IPS-15b (cell line): ENCODE data around the gene ROBO3.

Source experiments
- H3K27me3 ChIP-seq: one replicate; pipeline ENCODE4 v1.6.1; 2013; ENCODE audit warnings: low read length; ENCODE audit not compliant: control insufficient read depth, insufficient read depth
- H3K36me3 ChIP-seq: one replicate; pipeline ENCODE4 v1.6.1; 2013; ENCODE audit warnings: low read length; ENCODE audit not compliant: control insufficient read depth, insufficient read depth
- H3K4me1 ChIP-seq: one replicate; pipeline ENCODE4 v1.6.1; 2013; ENCODE audit warnings: mild to moderate bottlenecking, low read length; ENCODE audit not compliant: control insufficient read depth, insufficient read depth
- H3K4me3 ChIP-seq: one replicate; pipeline ENCODE4 v1.5.1; 2013; ENCODE audit warnings: low read depth, low read length
- H3K9ac ChIP-seq: one replicate; pipeline ENCODE4 v1.6.1; 2013; ENCODE audit warnings: low read depth, mild to moderate bottlenecking, low read length
- H3K9me3 ChIP-seq: one replicate; pipeline ENCODE4 v1.6.1; 2013; ENCODE audit warnings: mild to moderate bottlenecking, low read length; ENCODE audit not compliant: control insufficient read depth, insufficient read depth

Gene ROBO3

DNA sequence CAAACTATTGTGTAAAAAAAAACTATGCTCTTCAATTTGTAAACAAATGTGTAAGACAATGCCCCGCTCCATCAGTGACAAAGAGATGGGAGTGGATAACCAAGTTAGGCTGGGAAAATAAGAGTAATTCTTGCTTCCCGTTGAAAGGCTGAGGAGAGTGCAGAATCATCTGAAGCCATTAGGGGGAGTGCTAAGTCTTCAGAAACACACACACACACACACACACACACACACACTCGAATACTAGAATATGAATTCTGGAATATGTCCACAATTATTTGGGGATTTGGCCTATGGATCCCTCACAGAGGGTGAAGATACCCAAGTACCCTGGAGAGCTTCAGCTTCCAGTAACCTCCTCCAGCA lies 27.8 kb upstream of the ROBO3 start:
- H3K4me3 ChIP-seq = no peak overlapping the region
- peaks cover 3% of the 10 kb centered on the region for H3K4me1 ChIP-seq
- H3K27me3 ChIP-seq = peaks cover 68% of the 10 kb centered on the region
- no peak overlapping the region for H3K9ac ChIP-seq
- H3K36me3 ChIP-seq = no peaks in the 10 kb centered on the region
- no peaks in the 10 kb centered on the region for H3K9me3 ChIP-seq

- Histone ChIP-seq H3K4me3 (peak overlapping the region; percentile 40), H3K4me1 (peaks cover 3% of the 10 kb centered on the region), H3K9me3 (no peaks in the 10 kb centered on the region), H3K9ac (no peak overlapping the region), H3K27me3 (peaks cover 81% of the 10 kb centered on the region), H3K36me3 (no peaks in the 10 kb centered on the region)
Observed at GRCh38 chr11:124838805-124839127, 26.5 kb upstream of the ROBO3 start.

- H3K27me3 ChIP-seq = peaks cover 84% of the 10 kb centered on the region
- no peaks in the 10 kb centered on the region for H3K9me3 ChIP-seq
- H3K9ac ChIP-seq = no peak overlapping the region
- H3K36me3 ChIP-seq = no peaks in the 10 kb centered on the region
- H3K4me1 ChIP-seq = peaks cover 3% of the 10 kb centered on the region
- H3K4me3 ChIP-seq = peak overlapping the region; percentile 40
Observed at GRCh38 chr11:124839128-124839971, 25.9 kb upstream of the ROBO3 start.

DNA sequence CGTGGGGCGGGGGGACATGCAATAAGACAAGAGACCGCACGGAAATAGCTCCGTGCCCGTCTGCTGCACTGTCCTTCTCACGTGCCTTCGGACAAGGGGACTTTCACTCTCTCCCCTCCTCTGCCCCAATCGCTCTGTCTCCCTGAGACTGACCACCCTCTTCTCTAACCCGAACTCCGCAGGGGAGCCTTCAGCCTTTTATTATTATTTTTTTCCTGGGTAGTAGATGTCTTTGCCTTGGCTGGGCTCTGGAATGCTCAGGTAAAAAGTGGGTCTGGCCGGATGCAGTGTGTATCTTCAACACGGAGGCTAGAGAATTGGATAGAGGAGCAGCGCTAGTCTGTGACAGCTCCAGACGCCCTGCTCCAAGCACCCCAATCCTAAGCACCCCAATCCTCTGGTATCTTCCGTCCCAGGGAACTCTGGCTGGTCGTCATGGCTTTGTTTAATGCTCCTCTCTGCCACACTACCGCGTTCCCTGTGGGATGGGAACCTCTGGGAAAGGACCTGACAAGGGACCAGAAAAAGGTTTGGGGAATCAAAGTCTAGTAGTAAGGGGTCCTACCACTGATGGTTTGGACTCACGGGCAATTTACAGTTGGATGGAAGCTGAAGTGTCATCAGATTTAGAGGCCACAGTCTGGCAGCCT lies 25.1 kb upstream of the ROBO3 start:
- no peak overlapping the region for H3K9ac ChIP-seq
- peaks cover 6% of the 10 kb centered on the region for H3K4me1 ChIP-seq
- no peaks in the 10 kb centered on the region for H3K36me3 ChIP-seq
- peaks cover 91% of the 10 kb centered on the region for H3K27me3 ChIP-seq
- peak overlapping the region; percentile 40 for H3K4me3 ChIP-seq
- no peaks in the 10 kb centered on the region for H3K9me3 ChIP-seq

DNA sequence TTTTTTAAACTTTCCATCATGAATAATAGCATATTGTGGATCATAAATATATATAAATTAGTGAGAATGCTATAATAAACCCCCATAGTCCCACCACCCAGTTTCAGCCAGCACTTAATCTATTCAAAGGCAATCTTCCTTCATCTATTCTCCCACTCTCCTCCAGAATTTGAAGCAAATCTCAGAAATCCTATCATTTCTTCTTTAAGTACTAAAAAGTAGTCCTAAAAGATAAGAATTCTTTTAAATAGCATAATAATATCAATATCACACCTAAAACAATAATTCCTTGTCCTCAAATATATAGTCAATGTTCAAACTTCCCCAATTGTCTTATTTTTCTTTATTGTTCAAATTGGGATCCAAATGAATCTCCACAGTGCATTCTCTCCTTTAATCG lies 24.6 kb upstream of the ROBO3 start:
- Histone ChIP-seq H3K4me3 (no peak overlapping the region), H3K36me3 (no peaks in the 10 kb centered on the region), H3K9me3 (no peaks in the 10 kb centered on the region), H3K4me1 (peaks cover 6% of the 10 kb centered on the region), H3K9ac (no peak overlapping the region), H3K27me3 (peaks cover 94% of the 10 kb centered on the region)

DNA sequence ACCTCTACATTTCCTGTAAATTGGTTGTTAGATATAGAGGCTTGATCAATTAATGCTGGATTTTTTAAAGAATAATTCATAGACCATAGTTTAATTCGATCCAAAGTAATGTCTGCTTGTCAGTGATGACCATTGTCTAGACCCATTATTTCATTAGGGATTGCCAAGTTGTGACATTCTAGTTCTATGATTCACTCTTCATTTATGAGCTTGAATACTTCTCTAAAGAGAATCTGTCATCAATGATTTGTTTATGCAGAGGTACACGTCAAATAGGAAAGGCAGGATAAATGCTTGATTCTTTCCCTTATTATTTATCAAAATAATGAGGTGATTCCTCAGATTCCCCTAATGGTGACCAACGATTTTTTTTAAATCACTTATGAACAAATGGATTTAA lies 24.0 kb upstream of the ROBO3 start:
- Histone ChIP-seq H3K9ac (no peak overlapping the region), H3K36me3 (no peaks in the 10 kb centered on the region), H3K4me3 (no peak overlapping the region), H3K9me3 (no peaks in the 10 kb centered on the region), H3K27me3 (peaks cover 95% of the 10 kb centered on the region), H3K4me1 (peaks cover 6% of the 10 kb centered on the region)

GRCh38 chr11:124841840-124842239 lies 23.4 kb upstream of the ROBO3 start:
- Histone ChIP-seq H3K27me3 (peaks cover 98% of the 10 kb centered on the region), H3K4me1 (peaks cover 6% of the 10 kb centered on the region), H3K36me3 (no peaks in the 10 kb centered on the region)

GRCh38 chr11:124842305-124842704 lies 22.9 kb upstream of the ROBO3 start:
- peaks cover 3% of the 10 kb centered on the region for H3K4me1 ChIP-seq
- no peak overlapping the region for H3K9ac ChIP-seq
- peak overlapping the region; percentile 6 for H3K4me3 ChIP-seq
- no peaks in the 10 kb centered on the region for H3K36me3 ChIP-seq
- peaks cover 100% of the 10 kb centered on the region for H3K27me3 ChIP-seq
- H3K9me3 ChIP-seq = no peaks in the 10 kb centered on the region

More at GRCh38 chr11:124841840-124842239, 23.4 kb upstream of the ROBO3 start:
- H3K9ac ChIP-seq = no peak overlapping the region
- no peaks in the 10 kb centered on the region for H3K9me3 ChIP-seq
- peak overlapping the region; percentile 6 for H3K4me3 ChIP-seq

GRCh38 chr11:124843616-124843910 lies 21.7 kb upstream of the ROBO3 start:
- H3K4me3 ChIP-seq = peak overlapping the region; percentile 41
- H3K36me3 ChIP-seq = no peaks in the 10 kb centered on the region
- peaks cover 100% of the 10 kb centered on the region for H3K27me3 ChIP-seq
- no peaks in the 10 kb centered on the region for H3K9me3 ChIP-seq
- H3K9ac ChIP-seq = no peak overlapping the region
- peaks cover 3% of the 10 kb centered on the region for H3K4me1 ChIP-seq

DNA sequence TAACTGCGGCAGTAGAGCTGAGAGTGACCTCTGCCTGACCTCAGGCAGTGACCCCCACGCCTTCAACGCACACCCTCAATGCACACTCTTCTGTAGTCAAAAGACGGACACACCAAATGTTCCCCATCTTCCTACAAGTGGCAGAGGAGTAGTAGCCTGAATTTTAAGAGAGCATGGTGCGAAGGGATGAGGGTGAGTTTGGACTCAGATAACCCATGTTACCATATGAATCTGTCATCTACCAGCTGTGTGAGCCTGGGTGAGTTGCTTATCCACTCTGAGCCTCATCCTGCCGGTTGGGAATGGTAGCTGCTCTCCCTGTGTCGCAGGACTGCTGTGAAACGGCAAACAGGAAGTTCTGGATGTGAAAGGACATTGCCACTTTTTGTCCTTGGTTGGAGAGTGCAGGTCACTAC lies 20.6 kb upstream of the ROBO3 start:
- Histone ChIP-seq H3K4me1 (peaks cover 3% of the 10 kb centered on the region), H3K9ac (no peak overlapping the region), H3K36me3 (no peaks in the 10 kb centered on the region), H3K4me3 (peak overlapping the region; percentile 11), H3K9me3 (no peaks in the 10 kb centered on the region), H3K27me3 (peaks cover 100% of the 10 kb centered on the region)

DNA sequence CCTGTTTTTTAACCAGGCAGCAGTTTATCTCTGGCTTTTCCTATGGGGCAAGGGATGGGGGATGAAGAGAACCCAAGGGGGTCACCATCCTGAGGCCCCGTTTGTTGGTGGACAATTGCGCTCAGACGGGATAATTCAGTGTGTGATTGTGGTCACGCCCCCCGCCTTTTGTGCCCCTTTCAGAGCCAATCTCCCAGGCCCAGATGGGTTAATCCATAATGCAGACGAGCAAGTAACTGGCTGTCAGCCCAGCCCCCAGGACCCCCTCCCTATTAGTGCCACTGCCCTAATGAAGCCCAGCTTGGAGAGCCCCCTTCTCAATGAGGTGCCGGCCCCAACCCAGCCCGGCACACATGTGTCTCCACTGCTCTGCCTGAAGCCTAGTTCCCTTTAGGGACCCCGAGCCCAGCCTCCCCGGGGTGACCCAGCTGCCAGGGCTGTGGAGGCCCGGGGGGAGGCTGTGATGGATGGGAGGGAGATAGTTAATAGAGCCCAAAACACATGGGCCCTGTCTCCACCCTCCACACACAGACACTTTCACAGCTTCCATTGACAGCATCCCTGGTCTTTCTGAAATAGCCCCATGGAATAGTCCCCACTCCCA lies 19.1 kb upstream of the ROBO3 start:
- no peak overlapping the region for H3K4me3 ChIP-seq
- peaks cover 100% of the 10 kb centered on the region for H3K27me3 ChIP-seq
- H3K36me3 ChIP-seq = no peaks in the 10 kb centered on the region
- no peak overlapping the region for H3K9ac ChIP-seq
- peaks cover 3% of the 10 kb centered on the region for H3K4me1 ChIP-seq
- no peaks in the 10 kb centered on the region for H3K9me3 ChIP-seq

DNA sequence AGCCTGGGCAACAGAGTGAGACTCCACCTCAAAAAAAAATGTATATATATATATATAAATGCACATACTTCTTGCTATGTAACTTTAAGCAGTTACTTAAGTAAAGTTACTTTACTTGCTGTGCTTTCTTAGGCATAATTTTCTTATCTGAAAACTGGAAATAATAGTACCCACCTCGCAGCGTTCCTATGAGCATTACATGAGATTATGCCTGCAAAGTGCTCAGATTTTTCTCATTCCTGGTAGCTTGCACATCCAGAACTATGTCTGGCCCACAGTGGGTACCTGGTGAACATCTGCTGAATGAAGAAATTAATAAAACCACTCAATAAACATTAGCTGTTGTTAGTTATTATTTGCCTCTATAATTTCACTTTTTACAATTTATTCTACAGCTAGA lies 6.1 kb upstream of the ROBO3 start:
- no peak overlapping the region for H3K9ac ChIP-seq
- H3K4me1 ChIP-seq = no peaks in the 10 kb centered on the region
- peaks cover 86% of the 10 kb centered on the region for H3K27me3 ChIP-seq
- H3K36me3 ChIP-seq = no peaks in the 10 kb centered on the region
- no peaks in the 10 kb centered on the region for H3K9me3 ChIP-seq
- no peak overlapping the region for H3K4me3 ChIP-seq
